ENCODE data around the gene CPTP. TPM values are rescaled to one million over a fixed set of nuclear protein-coding genes. Genes with fewer than 3 reads are reported as not detected.

CPTP gene
- total and polyA plus RNA-seq, 2 donors (not counting 1 experiment from before 2014, with no cell fraction given): 17.1 to 18.8 TPM

DNA sequence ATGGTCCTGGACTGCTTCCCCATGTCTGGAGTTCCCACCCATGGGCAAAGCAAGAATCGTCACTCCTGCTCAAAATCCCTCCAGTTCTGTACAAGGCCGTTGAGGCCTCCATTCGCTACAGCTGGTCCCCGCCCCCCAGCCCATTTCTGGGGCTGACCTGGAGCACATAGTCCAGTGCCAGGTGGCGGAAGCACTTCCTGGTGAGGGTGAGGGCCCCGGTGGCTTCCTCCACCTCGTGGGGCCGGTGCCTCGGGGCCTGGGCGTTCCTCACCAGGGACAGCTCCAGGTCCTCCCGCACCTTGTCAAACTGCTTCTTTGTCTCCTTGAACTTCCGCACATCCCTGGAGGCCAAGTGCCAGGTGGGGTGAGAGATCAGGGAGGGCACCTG, 24.3 kb upstream of the CPTP start:
- Histone ChIP-seq H3K9ac (ENCODE audit: low read length) (no peak overlapping the region), H3K4me2 (replicated peaks; ENCODE audit: low read depth, low read length, poor library complexity, severe bottlenecking) (no peak overlapping the region), H3K4me1 (ENCODE audit: control insufficient read depth in 2 of 2, insufficient read depth in 2 of 2, low read length in 2 of 2) (peaks cover 9 to 18% of the 10 kb centered on the region in 2 donors), H2AFZ (ENCODE audit: insufficient read depth, low read depth, low read length, poor library complexity, severe bottlenecking) (no peak overlapping the region), H3K4me3 (ENCODE audit: control extremely low read depth in 1 of 5, extremely low read depth in 1 of 5, insufficient read depth in 1 of 5, low read depth in 2 of 5, low read length in 4 of 5) (no peak overlapping the region), H3K79me2 (ENCODE audit: control insufficient read depth, insufficient read depth, low read length) (peaks cover 17% of the 10 kb centered on the region), H3K27ac (ENCODE audit: low read length in 2 of 2) (no peak overlapping the region), H3K9me3 (ENCODE audit: control extremely low read depth in 1 of 3, control insufficient read depth in 2 of 3, insufficient read depth in 1 of 3, low read length in 2 of 3) (no peaks in the 10 kb centered on the region), H3K36me3 (replicated peaks in 1 of 2; ENCODE audit: control extremely low read depth in 1 of 2, control insufficient read depth in 1 of 2, extremely low read depth in 1 of 2, insufficient read depth in 2 of 2, low read length in 1 of 2) (no peaks in the 10 kb centered on the region), H4K20me1 (ENCODE audit: control insufficient read depth, insufficient read depth, low read length, poor library complexity, severe bottlenecking) (peaks cover 27% of the 10 kb centered on the region), H3K27me3 (replicated peaks in 1 of 4; ENCODE audit: control extremely low read depth in 1 of 4, control insufficient read depth in 3 of 4, insufficient read depth in 4 of 4, low read length in 3 of 4) (no peaks in the 10 kb centered on the region)
- peaks cover 12% of the 10 kb centered on the region for H3K4me1 Mint-ChIP-seq
- intact Hi-C loops (cut with micrococcal nuclease): no loop called here
- DNase-seq (no peak), ATAC-seq (ENCODE audit: low read depth) (no peak)
- no peak overlapping the region for H3K4me3 Mint-ChIP-seq
- ChIA-PET POLR2A (no interaction called here), CTCF (interaction anchor here (0.7 to 2.2 kb wide), 3 partner anchors 9 to 317 kb away, joined by 3 to 9 read pairs (median 3); no protein-coding TSS in a partner anchor)
- H3K27ac Mint-ChIP-seq: no peak overlapping the region
- no peaks in the 10 kb centered on the region for H3K9me3 Mint-ChIP-seq (ENCODE audit: insufficient read depth)
- 94% methylated on average over 12 of the region's 12 CpGs for WGBS (ENCODE audit: insufficient coverage)
- no peak for TF ChIP-seq EZH2 (IDR thresholded peaks at IDR 0.05; ENCODE audit: borderline replicate concordance, insufficient read depth, low read depth, low read length, poor library complexity, severe bottlenecking)
- TF ChIP-seq, protein P1, sequence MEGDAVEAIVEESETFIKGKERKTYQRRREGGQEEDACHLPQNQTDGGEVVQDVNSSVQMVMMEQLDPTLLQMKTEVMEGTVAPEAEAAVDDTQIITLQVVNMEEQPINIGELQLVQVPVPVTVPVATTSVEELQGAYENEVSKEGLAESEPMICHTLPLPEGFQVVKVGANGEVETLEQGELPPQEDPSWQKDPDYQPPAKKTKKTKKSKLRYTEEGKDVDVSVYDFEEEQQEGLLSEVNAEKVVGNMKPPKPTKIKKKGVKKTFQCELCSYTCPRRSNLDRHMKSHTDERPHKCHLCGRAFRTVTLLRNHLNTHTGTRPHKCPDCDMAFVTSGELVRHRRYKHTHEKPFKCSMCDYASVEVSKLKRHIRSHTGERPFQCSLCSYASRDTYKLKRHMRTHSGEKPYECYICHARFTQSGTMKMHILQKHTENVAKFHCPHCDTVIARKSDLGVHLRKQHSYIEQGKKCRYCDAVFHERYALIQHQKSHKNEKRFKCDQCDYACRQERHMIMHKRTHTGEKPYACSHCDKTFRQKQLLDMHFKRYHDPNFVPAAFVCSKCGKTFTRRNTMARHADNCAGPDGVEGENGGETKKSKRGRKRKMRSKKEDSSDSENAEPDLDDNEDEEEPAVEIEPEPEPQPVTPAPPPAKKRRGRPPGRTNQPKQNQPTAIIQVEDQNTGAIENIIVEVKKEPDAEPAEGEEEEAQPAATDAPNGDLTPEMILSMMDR (IDR thresholded peaks at IDR 0.05): no peak
- no peaks in the 10 kb centered on the region for H3K27me3 Mint-ChIP-seq

GRCh38 chr1:1302006-1302430, 22.6 kb upstream of the CPTP start:
- peaks cover 26 to 35% of the 10 kb centered on the region in 2 donors for H3K4me1 ChIP-seq (ENCODE audit: control insufficient read depth in 2 of 2, insufficient read depth in 2 of 2, low read length in 2 of 2)
- H3K79me2 ChIP-seq (ENCODE audit: control insufficient read depth, insufficient read depth, low read length): peaks cover 29% of the 10 kb centered on the region
- H3K27ac ChIP-seq (ENCODE audit: low read length in 2 of 2): no peak overlapping the region
- peaks cover 29% of the 10 kb centered on the region for H3K4me1 Mint-ChIP-seq
- no peak overlapping the region for H3K4me3 Mint-ChIP-seq
- no peak for TF ChIP-seq EZH2 (IDR thresholded peaks at IDR 0.05; ENCODE audit: borderline replicate concordance, insufficient read depth, low read depth, low read length, poor library complexity, severe bottlenecking)
- TF ChIP-seq, protein P1 (IDR thresholded peaks at IDR 0.05): peak; percentile 66
- DNase-seq: no peak
- ChIA-PET CTCF (interaction anchor here (2.2 kb wide), 1 partner anchor 10 kb away, joined by 9 read pairs; no protein-coding TSS in a partner anchor), POLR2A (no interaction called here)
- no peaks in the 10 kb centered on the region for H3K9me3 Mint-ChIP-seq (ENCODE audit: insufficient read depth)
- no peak overlapping the region for H3K9ac ChIP-seq (ENCODE audit: low read length)
- H4K20me1 ChIP-seq (ENCODE audit: control insufficient read depth, insufficient read depth, low read length, poor library complexity, severe bottlenecking): peaks cover 42% of the 10 kb centered on the region
- H3K36me3 ChIP-seq (replicated peaks in 1 of 2; ENCODE audit: control extremely low read depth in 1 of 2, control insufficient read depth in 1 of 2, extremely low read depth in 1 of 2, insufficient read depth in 2 of 2, low read length in 1 of 2): no peaks in the 10 kb centered on the region
- H3K27ac Mint-ChIP-seq: no peak overlapping the region
- H3K9me3 ChIP-seq (ENCODE audit: control extremely low read depth in 1 of 3, control insufficient read depth in 2 of 3, insufficient read depth in 1 of 3, low read length in 2 of 3): no peaks in the 10 kb centered on the region
- no peak for ATAC-seq (ENCODE audit: low read depth)
- no peak overlapping the region for H3K4me2 ChIP-seq (replicated peaks; ENCODE audit: low read depth, low read length, poor library complexity, severe bottlenecking)
- H3K27me3 Mint-ChIP-seq: no peaks in the 10 kb centered on the region
- no peaks in the 10 kb centered on the region for H3K27me3 ChIP-seq (replicated peaks in 1 of 4; ENCODE audit: control extremely low read depth in 1 of 4, control insufficient read depth in 3 of 4, insufficient read depth in 4 of 4, low read length in 3 of 4)
- 90% methylated on average over 9 of the region's 9 CpGs for WGBS (ENCODE audit: insufficient coverage)
- intact Hi-C loops (cut with micrococcal nuclease): no loop called here
- H2AFZ ChIP-seq (ENCODE audit: insufficient read depth, low read depth, low read length, poor library complexity, severe bottlenecking): no peak overlapping the region
- no peak overlapping the region for H3K4me3 ChIP-seq (ENCODE audit: control extremely low read depth in 1 of 5, extremely low read depth in 1 of 5, insufficient read depth in 1 of 5, low read depth in 2 of 5, low read length in 4 of 5)
